Effector memory CD4-positive, alpha-beta T cell (primary cell): ENCODE data around the gene TMC3.

Experiments used
- DNase-seq, 3 donors: peaks; one replicate each; pipeline ENCODE4 v3.0.0-alpha.2; 2020
- H3K27ac ChIP-seq: 2 replicates; pipeline ENCODE4 v1.7.0; 2013; ENCODE audit warnings: mild to moderate bottlenecking, low read length, moderate library complexity; ENCODE audit not compliant: insufficient read depth, poor library complexity, severe bottlenecking
- H3K27me3 ChIP-seq: replicated peaks from 2 replicates; pipeline ENCODE4 v1.7.0; 2013; ENCODE audit warnings: mild to moderate bottlenecking, low read length; ENCODE audit not compliant: insufficient read depth, control insufficient read depth, poor library complexity, severe bottlenecking
- H3K36me3 ChIP-seq: 2 replicates; pipeline ENCODE4 v1.7.0; 2013; ENCODE audit warnings: mild to moderate bottlenecking, low read length, moderate library complexity; ENCODE audit not compliant: control insufficient read depth, insufficient read depth
- H3K4me1 ChIP-seq: 2 replicates; pipeline ENCODE4 v1.7.0; 2013; ENCODE audit warnings: low read length, mild to moderate bottlenecking; ENCODE audit not compliant: control insufficient read depth, insufficient read depth, poor library complexity, severe bottlenecking
- H3K4me3 ChIP-seq: 2 replicates; pipeline ENCODE4 v1.7.0; 2013; ENCODE audit warnings: low read length, low read depth, mild to moderate bottlenecking; ENCODE audit not compliant: insufficient read depth, poor library complexity, severe bottlenecking
- H3K9me3 ChIP-seq: 2 replicates; pipeline ENCODE4 v1.7.0; 2013; ENCODE audit warnings: mild to moderate bottlenecking, low read length, moderate library complexity; ENCODE audit not compliant: control insufficient read depth

TMC3 gene

DNA sequence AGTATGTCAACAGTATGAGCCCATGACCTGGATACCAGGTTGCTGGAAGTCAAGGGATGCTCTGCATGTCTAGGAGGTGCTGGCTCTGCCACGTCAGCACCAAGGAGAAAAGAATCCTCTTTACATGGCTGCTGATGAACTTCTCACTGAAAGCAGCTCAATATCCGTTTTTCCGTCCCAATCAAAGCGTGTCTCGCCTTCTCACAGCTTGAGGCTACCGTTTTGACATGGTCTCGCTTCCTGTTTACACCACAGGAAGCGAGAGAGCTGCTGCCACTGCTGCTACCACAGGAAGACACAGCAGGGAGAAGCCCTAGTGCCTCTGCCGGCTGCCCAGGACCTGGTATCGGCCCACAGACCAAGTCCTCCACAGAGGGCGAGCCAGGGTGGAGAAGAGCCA is 77.3 kb downstream of the TMC3 start:
- H3K27me3 ChIP-seq: no peaks in the 10 kb centered on the region
- peak overlapping the region; percentile 90 for H3K27ac ChIP-seq
- peak; percentile 59 to 67 (median 66) for DNase-seq
- H3K9me3 ChIP-seq: no peaks in the 10 kb centered on the region
- H3K36me3 ChIP-seq: peaks cover 16% of the 10 kb centered on the region
- H3K4me3 ChIP-seq: peak overlapping the region; percentile 79
- H3K4me1 ChIP-seq: peaks cover 61% of the 10 kb centered on the region

GRCh38 chr15:81296186-81296585 is 77.8 kb downstream of the TMC3 start:
- H3K4me1 ChIP-seq: peaks cover 61% of the 10 kb centered on the region
- H3K4me3 ChIP-seq: peak overlapping the region; percentile 79
- no peaks in the 10 kb centered on the region for H3K27me3 ChIP-seq
- no peak for DNase-seq
- peak overlapping the region; percentile 90 for H3K27ac ChIP-seq
- peaks cover 11% of the 10 kb centered on the region for H3K36me3 ChIP-seq
- H3K9me3 ChIP-seq: no peaks in the 10 kb centered on the region

- Histone ChIP-seq H3K27ac (peak overlapping the region; percentile 90), H3K4me3 (peak overlapping the region; percentile 79)
- DNase-seq: no peak
Observed at GRCh38 chr15:81295486-81296121, 78.4 kb downstream of the TMC3 start.

GRCh38 chr15:81294516-81294880 is 79.5 kb downstream of the TMC3 start:
- Histone ChIP-seq H3K36me3 (peaks cover under 1% of the 10 kb centered on the region), H3K27ac (peak overlapping the region; percentile 90), H3K27me3 (no peaks in the 10 kb centered on the region), H3K4me1 (peaks cover 68% of the 10 kb centered on the region), H3K4me3 (peak overlapping the region; percentile 38), H3K9me3 (no peaks in the 10 kb centered on the region)
- DNase-seq: no peak

More at GRCh38 chr15:81295486-81296121, 78.4 kb downstream of the TMC3 start:
- peaks cover 64% of the 10 kb centered on the region for H3K4me1 ChIP-seq
- peaks cover 5% of the 10 kb centered on the region for H3K36me3 ChIP-seq
- H3K9me3 ChIP-seq: no peaks in the 10 kb centered on the region
- H3K27me3 ChIP-seq: no peaks in the 10 kb centered on the region

- H3K27ac ChIP-seq: peak overlapping the region; percentile 90
- peaks cover 68% of the 10 kb centered on the region for H3K4me1 ChIP-seq
- DNase-seq: peak; percentile 59 to 77 (median 66)
- H3K4me3 ChIP-seq: peak overlapping the region; percentile 38
- no peaks in the 10 kb centered on the region for H3K27me3 ChIP-seq
- no peaks in the 10 kb centered on the region for H3K36me3 ChIP-seq
- no peaks in the 10 kb centered on the region for H3K9me3 ChIP-seq
Observed at GRCh38 chr15:81293728-81294515, 80.1 kb downstream of the TMC3 start.

GRCh38 chr15:81292523-81293001 is 81.5 kb downstream of the TMC3 start:
- Histone ChIP-seq H3K4me3 (peak overlapping the region; percentile 29), H3K27ac (peak overlapping the region; percentile 90), H3K4me1 (peaks cover 72% of the 10 kb centered on the region), H3K36me3 (no peaks in the 10 kb centered on the region), H3K27me3 (no peaks in the 10 kb centered on the region), H3K9me3 (no peaks in the 10 kb centered on the region)
- peak; percentile 31 to 42 (median 37) for DNase-seq

- Histone ChIP-seq H3K36me3 (no peaks in the 10 kb centered on the region), H3K27me3 (no peaks in the 10 kb centered on the region), H3K4me3 (peak overlapping the region; percentile 29), H3K4me1 (peaks cover 77% of the 10 kb centered on the region), H3K9me3 (no peaks in the 10 kb centered on the region), H3K27ac (peak overlapping the region; percentile 90)
- DNase-seq: no peak
Observed at GRCh38 chr15:81291916-81292522, 82.0 kb downstream of the TMC3 start.

DNA sequence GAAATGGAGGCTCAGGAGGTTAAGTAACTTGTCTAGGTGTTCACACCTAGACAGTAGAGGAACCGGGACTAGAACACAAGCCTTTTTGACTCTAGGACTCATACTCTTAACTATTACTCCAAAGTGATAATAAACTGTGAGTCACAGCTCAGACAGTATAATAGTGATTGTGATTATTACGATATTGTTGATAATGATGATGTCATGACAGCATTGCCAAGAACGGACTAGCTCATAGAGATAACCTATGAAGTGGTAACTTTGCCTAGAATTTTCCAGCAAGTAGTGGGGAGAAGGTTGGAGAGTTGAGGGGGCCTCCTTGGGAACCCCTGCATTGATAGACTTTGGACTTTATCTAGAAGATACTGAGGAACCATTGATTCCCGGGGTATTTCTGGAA is 84.1 kb downstream of the TMC3 start:
- Histone ChIP-seq H3K4me3 (no peak overlapping the region), H3K4me1 (peaks cover 82% of the 10 kb centered on the region), H3K9me3 (no peaks in the 10 kb centered on the region), H3K27me3 (no peaks in the 10 kb centered on the region), H3K36me3 (no peaks in the 10 kb centered on the region), H3K27ac (no peak overlapping the region)
- no peak for DNase-seq

DNA sequence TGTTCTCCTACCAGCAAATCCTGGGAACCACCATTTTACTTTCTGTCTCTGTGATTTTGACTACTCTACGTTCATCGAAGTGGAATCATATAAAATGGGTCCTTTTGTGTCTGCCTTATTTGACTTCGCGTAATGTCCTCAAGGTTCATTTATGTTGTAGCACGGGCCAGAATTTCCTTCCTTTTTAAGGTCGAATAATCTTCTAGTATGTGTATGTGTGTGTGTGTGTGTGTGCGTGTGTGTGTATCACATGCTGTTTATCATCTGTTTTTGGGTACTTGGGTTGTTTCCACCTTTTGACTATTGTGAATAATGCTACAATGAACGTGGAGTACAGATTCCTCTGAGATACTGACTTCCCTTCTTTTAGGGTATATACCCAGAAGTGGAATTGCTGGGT is 85.4 kb downstream of the TMC3 start:
- Histone ChIP-seq H3K9me3 (no peaks in the 10 kb centered on the region), H3K4me1 (peaks cover 79% of the 10 kb centered on the region), H3K4me3 (no peak overlapping the region), H3K36me3 (no peaks in the 10 kb centered on the region), H3K27me3 (no peaks in the 10 kb centered on the region), H3K27ac (no peak overlapping the region)
- no peak for DNase-seq

DNA sequence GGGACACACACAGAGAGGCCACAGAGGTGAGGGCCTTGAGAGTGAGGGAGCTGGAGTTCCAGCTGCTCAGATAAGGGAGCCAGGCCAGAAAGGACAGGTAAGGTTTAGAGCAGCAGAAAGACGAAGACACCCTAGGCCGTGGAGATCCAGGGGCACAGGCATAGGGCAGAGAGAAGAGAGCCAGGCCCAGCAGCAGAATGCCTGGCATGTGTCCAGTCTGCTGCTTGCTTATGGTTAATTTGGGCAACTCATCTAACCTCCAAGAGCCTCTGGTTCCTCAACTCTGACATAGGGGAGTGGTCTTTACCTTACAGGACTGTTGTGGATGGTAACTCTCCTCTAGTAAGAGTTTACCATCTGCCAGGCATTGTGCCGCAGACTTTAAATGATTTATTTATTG is 86.0 kb downstream of the TMC3 start:
- H3K9me3 ChIP-seq: no peaks in the 10 kb centered on the region
- no peak overlapping the region for H3K4me3 ChIP-seq
- no peak overlapping the region for H3K27ac ChIP-seq
- H3K4me1 ChIP-seq: peaks cover 73% of the 10 kb centered on the region
- DNase-seq: no peak
- H3K36me3 ChIP-seq: no peaks in the 10 kb centered on the region
- no peaks in the 10 kb centered on the region for H3K27me3 ChIP-seq
